CD14-positive monocyte (primary cell): Measurements from ENCODE around the gene LIMK1. TPM values are rescaled to one million over a fixed set of nuclear protein-coding genes. Genes with fewer than 3 reads are reported as not detected.

Experiments
- DNase-seq, 3 donors: peaks; one replicate each; pipeline ENCODE4 v3.0.0-alpha.2; 2011 to 2022
- H2AFZ ChIP-seq: 2 replicates; pipeline ENCODE4 v1.6.0; 2012; ENCODE audit warnings: mild to moderate bottlenecking, low read depth, low read length, inconsistent platforms; ENCODE audit not compliant: insufficient read depth, poor library complexity, severe bottlenecking
- H3K27ac ChIP-seq, 2 donors: 1 replicate in 1 of 2; 2 replicates in 1 of 2; pipeline ENCODE4 v1.5.1; 2012 to 2013; ENCODE audit warnings: low read length in 2 of 2, control low read depth in 1 of 2, inconsistent platforms in 1 of 2, low read depth in 1 of 2, mild to moderate bottlenecking in 1 of 2
- H3K27me3 ChIP-seq, 2 donors: one replicate each; pipeline versions ENCODE4 v1.6.0 to v1.6.1; 2011 to 2013; ENCODE audit warnings: low read length in 2 of 2; ENCODE audit not compliant: control insufficient read depth in 2 of 2, insufficient read depth in 2 of 2
- H3K36me3 ChIP-seq, 2 donors: replicated peaks in 1 of 2; 1 replicate in 1 of 2; 2 replicates in 1 of 2; pipeline versions ENCODE4 v1.5.1 to v1.6.1; 2012 to 2013; ENCODE audit warnings: low read length in 2 of 2, control low read depth in 1 of 2, inconsistent platforms in 1 of 2, mild to moderate bottlenecking in 1 of 2; ENCODE audit not compliant: insufficient read depth in 2 of 2, control insufficient read depth in 1 of 2
- H3K4me1 ChIP-seq, 2 donors: 1 replicate in 1 of 2; 2 replicates in 1 of 2; pipeline versions ENCODE4 v1.5.1 to v1.6.1; 2012 to 2013; ENCODE audit warnings: low read length in 2 of 2, control low read depth in 1 of 2, inconsistent platforms in 1 of 2, mild to moderate bottlenecking in 1 of 2, moderate library complexity in 1 of 2; ENCODE audit not compliant: insufficient read depth in 2 of 2, control insufficient read depth in 1 of 2
- H3K4me2 ChIP-seq: replicated peaks from 2 replicates; pipeline ENCODE3; 2012; ENCODE audit warnings: low read length, moderate library complexity, mild to moderate bottlenecking; ENCODE audit not compliant: poor library complexity, severe bottlenecking; ENCODE audit errors: extremely low read depth
- H3K4me3 ChIP-seq, 3 experiments: fragments of 200-600 bp in 1 of 3; sonication (generic) in 1 of 3; replicated peaks in 1 of 3; 1 replicate in 2 of 3; 2 replicates in 1 of 3; pipeline ENCODE4 v1.5.1; 2011 to 2013; ENCODE audit warnings: low read length in 3 of 3, mild to moderate bottlenecking in 3 of 3, control low read depth in 2 of 3, low read depth in 2 of 3, inconsistent platforms in 1 of 3, moderate library complexity in 1 of 3
- H3K79me2 ChIP-seq: 2 replicates; pipeline ENCODE4 v1.6.0; 2012; ENCODE audit warnings: mild to moderate bottlenecking, control low read depth, inconsistent platforms, low read length, moderate library complexity; ENCODE audit not compliant: insufficient read depth
- H3K9ac ChIP-seq: 2 replicates; pipeline ENCODE4 v1.6.0; 2017; ENCODE audit warnings: low read length, mild to moderate bottlenecking; ENCODE audit not compliant: insufficient read depth, poor library complexity, severe bottlenecking
- H3K9me3 ChIP-seq, 2 donors: replicated peaks in 1 of 2; 1 replicate in 1 of 2; 2 replicates in 1 of 2; pipeline versions ENCODE4 v1.5.1 to v1.6.1; 2012 to 2013; ENCODE audit warnings: low read length in 2 of 2, control low read depth in 1 of 2; ENCODE audit not compliant: control insufficient read depth in 1 of 2, insufficient read depth in 1 of 2
- H4K20me1 ChIP-seq: 2 replicates; pipeline ENCODE4 v1.6.0; 2012; ENCODE audit warnings: mild to moderate bottlenecking, low read length, control low read depth, moderate library complexity; ENCODE audit not compliant: insufficient read depth
- H3K27ac Mint-ChIP-seq, 7 donors: one replicate each; pipeline ENCODE4 v1.8.0; 2020; ENCODE audit warnings: mild to moderate bottlenecking in 7 of 7, mixed read lengths in 7 of 7, moderate library complexity in 6 of 7, inconsistent platforms in 2 of 7
- H3K27me3 Mint-ChIP-seq, 3 donors: one replicate each; pipeline ENCODE4 v1.8.0; 2021 to 2022; ENCODE audit warnings: low read depth in 3 of 3, mild to moderate bottlenecking in 3 of 3, mixed read lengths in 3 of 3, moderate library complexity in 3 of 3, inconsistent platforms in 1 of 3
- H3K36me3 Mint-ChIP-seq, 2 donors: one replicate each; pipeline ENCODE4 v1.8.0; 2020; ENCODE audit warnings: mixed read lengths in 2 of 2, inconsistent platforms in 1 of 2, mild to moderate bottlenecking in 1 of 2
- H3K4me1 Mint-ChIP-seq: one replicate; pipeline ENCODE4 v1.8.0; 2020; ENCODE audit warnings: mild to moderate bottlenecking, mixed read lengths
- H3K4me3 Mint-ChIP-seq, 2 donors: one replicate each; pipeline ENCODE4 v1.8.0; 2020; ENCODE audit warnings: mild to moderate bottlenecking in 2 of 2, mixed read lengths in 2 of 2, moderate library complexity in 1 of 2
- H3K9me3 Mint-ChIP-seq, 7 donors: one replicate each; pipeline ENCODE4 v1.8.0; 2020 to 2022; ENCODE audit warnings: mixed read lengths in 7 of 7, mild to moderate bottlenecking in 6 of 7, moderate library complexity in 6 of 7, inconsistent platforms in 2 of 7
- WGBS: methylation state at CpG from one replicate; pipeline ENCODE4 v1.1.5; 2013; ENCODE audit warnings: missing lambda C conversion rate; ENCODE audit not compliant: insufficient coverage; 5-methylcytosine and 5-hydroxymethylcytosine counted together
- intact Hi-C, 2 donors: fragments of 100-400 bp; cut with micrococcal nuclease; formaldehyde crosslinking; loops; one replicate each; pipeline versions ENCODE4 v1.15.0 to v1.15.1; 2023
- polyA plus RNA-seq, 3 donors: library from polyadenylated mRNA; depleted of rRNA in 1 of 3; unstranded in 2 of 3; stranded (reverse) in 1 of 3; fragments of 300-500 nt in 2 of 3; fragments of >200 nt in 1 of 3; fragmentation: Illumina TruSeq in 2 of 3; gene quantifications; 1 replicate in 2 of 3; 2 replicates in 1 of 3; pipeline ENCODE4 v1.2.3, GENCODE V29; 2012 to 2021
- TF ChIP-seq, protein P1 (sequence below): fragments of 200-600 bp; IDR thresholded peaks from one replicate; pipeline ENCODE4 v1.8.0; 2022; ENCODE audit warnings: antibody characterized with exemption, mild to moderate bottlenecking

LIMK1 gene
- polyA plus RNA-seq, 3 donors: 12.6 to 30.2 (median 13.9) TPM

DNA sequence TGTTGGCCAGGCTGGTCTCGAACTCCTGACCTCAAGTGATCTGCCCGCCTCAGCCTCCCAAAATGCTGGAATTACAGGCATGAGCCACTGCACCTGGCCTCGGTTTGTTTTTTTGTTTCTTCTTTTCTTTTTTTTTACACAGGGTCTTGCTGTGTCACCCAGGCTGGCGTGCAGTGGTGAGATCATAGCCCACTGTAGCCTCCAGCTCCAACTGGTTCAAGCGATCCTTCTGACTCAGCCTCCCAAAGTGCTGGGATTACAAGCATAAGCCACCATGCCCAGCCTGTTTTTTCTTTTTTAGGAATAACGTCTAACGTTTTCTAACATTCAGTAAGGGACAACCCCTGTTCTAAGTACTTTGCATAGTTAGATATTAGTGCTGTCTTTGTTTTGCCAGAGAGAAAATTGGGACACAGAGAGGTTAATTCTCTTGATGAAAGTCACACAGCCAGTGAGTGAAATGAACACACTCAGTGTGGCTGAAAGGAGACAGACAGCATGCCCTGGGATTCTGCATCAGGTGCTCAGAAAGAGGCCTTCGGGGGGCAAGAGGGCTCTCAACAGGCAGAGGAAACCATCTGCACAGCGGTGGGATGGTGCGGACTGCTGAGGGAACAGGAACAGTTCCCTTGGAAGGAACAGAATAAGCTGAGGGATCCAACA lies 4.3 kb downstream of the LIMK1 start:
- H3K79me2 ChIP-seq: no peaks in the 10 kb centered on the region

DNA sequence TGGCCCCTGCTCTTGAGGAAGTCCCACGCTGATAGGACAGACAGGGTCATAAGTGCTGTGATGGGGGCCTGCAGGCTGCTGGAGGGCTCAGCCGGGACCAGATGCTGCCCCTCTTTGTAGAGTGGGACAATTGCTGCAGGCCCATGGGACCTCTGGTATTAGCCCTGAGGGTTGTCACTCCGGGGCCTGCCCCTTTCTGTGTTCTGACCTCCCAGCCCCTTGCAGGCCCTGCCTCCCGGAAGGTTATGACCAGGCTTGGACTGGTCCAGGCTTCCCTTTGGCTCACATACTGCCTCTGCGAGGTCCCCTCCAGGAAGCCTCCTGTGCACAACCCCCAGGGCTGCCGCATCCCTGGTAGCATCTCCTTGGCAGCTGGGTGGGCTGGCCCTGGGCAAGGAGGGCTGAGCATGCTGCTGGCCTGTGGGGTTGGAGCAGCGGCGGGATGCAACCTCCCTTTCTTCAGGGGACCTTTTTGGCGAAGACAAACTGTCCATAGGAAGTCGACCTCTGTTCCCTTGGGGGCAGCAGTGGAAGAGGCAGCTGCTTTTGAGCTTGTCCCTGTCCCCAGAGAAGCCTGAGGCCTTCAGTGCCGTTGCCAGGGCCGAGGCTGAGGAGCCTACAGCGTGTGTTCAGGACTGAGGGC lies 8.8 kb downstream of the LIMK1 start:
- Histone ChIP-seq H3K36me3 (peaks cover 9 to 11% of the 10 kb centered on the region in 2 donors), H3K27me3 (no peaks in the 10 kb centered on the region), H3K4me3 (peak overlapping the region in 2 of 3 experiments; percentile 81 to 87), H3K27ac (peak overlapping the region; percentile 75 to 95), H3K79me2 (peaks cover 22% of the 10 kb centered on the region), H4K20me1 (peaks cover 15% of the 10 kb centered on the region), H3K9me3 (no peaks in the 10 kb centered on the region), H2AFZ (peak overlapping the region; percentile 75), H3K4me1 (peaks cover 29 to 36% of the 10 kb centered on the region in 2 donors), H3K4me2 (peak overlapping the region; percentile 83), H3K9ac (peak overlapping the region; percentile 91)
- H3K36me3 Mint-ChIP-seq: peaks cover 23 to 31% of the 10 kb centered on the region in 2 donors
- DNase-seq: no peak
- peaks cover 0 to 4% (median 0%) of the 10 kb centered on the region in 7 donors for H3K9me3 Mint-ChIP-seq
- intact Hi-C loops: loop anchor here in 1 of 2 donors (5.0 kb wide), 1 partner anchor 80 kb away; the partner anchor contains the start of gene EIF4H
- WGBS: 51% methylated on average over 12 of the region's 13 CpGs
- peak overlapping the region; percentile 93 to 97 (median 95) for H3K27ac Mint-ChIP-seq
- peaks cover 23% of the 10 kb centered on the region for H3K4me1 Mint-ChIP-seq
- H3K27me3 Mint-ChIP-seq: no peaks in the 10 kb centered on the region
- TF ChIP-seq, protein P1, sequence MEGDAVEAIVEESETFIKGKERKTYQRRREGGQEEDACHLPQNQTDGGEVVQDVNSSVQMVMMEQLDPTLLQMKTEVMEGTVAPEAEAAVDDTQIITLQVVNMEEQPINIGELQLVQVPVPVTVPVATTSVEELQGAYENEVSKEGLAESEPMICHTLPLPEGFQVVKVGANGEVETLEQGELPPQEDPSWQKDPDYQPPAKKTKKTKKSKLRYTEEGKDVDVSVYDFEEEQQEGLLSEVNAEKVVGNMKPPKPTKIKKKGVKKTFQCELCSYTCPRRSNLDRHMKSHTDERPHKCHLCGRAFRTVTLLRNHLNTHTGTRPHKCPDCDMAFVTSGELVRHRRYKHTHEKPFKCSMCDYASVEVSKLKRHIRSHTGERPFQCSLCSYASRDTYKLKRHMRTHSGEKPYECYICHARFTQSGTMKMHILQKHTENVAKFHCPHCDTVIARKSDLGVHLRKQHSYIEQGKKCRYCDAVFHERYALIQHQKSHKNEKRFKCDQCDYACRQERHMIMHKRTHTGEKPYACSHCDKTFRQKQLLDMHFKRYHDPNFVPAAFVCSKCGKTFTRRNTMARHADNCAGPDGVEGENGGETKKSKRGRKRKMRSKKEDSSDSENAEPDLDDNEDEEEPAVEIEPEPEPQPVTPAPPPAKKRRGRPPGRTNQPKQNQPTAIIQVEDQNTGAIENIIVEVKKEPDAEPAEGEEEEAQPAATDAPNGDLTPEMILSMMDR: no peak
- H3K4me3 Mint-ChIP-seq: peak overlapping the region; percentile 89 to 96

More for the DNA sequence above, 4.3 kb downstream of the LIMK1 start:
- WGBS: 98% methylated on average over 6 of the region's 10 CpGs
- Histone ChIP-seq H3K4me2 (no peak overlapping the region), H2AFZ (no peak overlapping the region), H3K27me3 (no peaks in the 10 kb centered on the region), H3K4me3 (no peak overlapping the region), H4K20me1 (peaks cover 4% of the 10 kb centered on the region), H3K9ac (no peak overlapping the region), H3K9me3 (no peaks in the 10 kb centered on the region), H3K27ac (no peak overlapping the region), H3K36me3 (no peaks in the 10 kb centered on the region), H3K4me1 (peaks cover 21 to 26% of the 10 kb centered on the region in 2 donors)
- H3K4me3 Mint-ChIP-seq: peak overlapping the region in 1 of 2 donors; percentile 7
- peaks cover 15 to 29% of the 10 kb centered on the region in 2 donors for H3K36me3 Mint-ChIP-seq
- no peak for DNase-seq
- H3K4me1 Mint-ChIP-seq: peaks cover 17% of the 10 kb centered on the region
- H3K9me3 Mint-ChIP-seq: peaks cover 0 to 2% (median 0%) of the 10 kb centered on the region in 7 donors
- TF ChIP-seq, protein P1: no peak
- no peak overlapping the region for H3K27ac Mint-ChIP-seq
- intact Hi-C loops: no loop called here
- H3K27me3 Mint-ChIP-seq: peaks cover 0 to 2% (median 0%) of the 10 kb centered on the region in 3 donors
